Nephron (organoid): Measurements from ENCODE around the gene SH3RF3.

ENCODE experiments used
- H3K27ac Mint-ChIP-seq, 3 experiments: 2 replicates each; pipeline ENCODE4 v1.8.0; 2020; ENCODE audit warnings: mixed read lengths in 3 of 3, mild to moderate bottlenecking in 2 of 3, moderate library complexity in 1 of 3
- H3K27me3 Mint-ChIP-seq: 2 replicates; pipeline ENCODE4 v1.8.0; 2021; ENCODE audit warnings: low read depth, mild to moderate bottlenecking, moderate library complexity, mixed read lengths
- H3K36me3 Mint-ChIP-seq: 2 replicates; pipeline ENCODE4 v1.8.0; 2020; ENCODE audit warnings: low read depth, mixed read lengths
- H3K4me1 Mint-ChIP-seq: 2 replicates; pipeline ENCODE4 v1.8.0; 2020; ENCODE audit warnings: mixed read lengths
- H3K4me3 Mint-ChIP-seq, 3 experiments: 2 replicates each; pipeline ENCODE4 v1.8.0; 2020; ENCODE audit warnings: mild to moderate bottlenecking in 3 of 3, mixed read lengths in 3 of 3, moderate library complexity in 2 of 3
- H3K9me3 Mint-ChIP-seq: 2 replicates; pipeline ENCODE4 v1.8.0; 2020; ENCODE audit warnings: mixed read lengths
- TF ChIP-seq, protein P1 (sequence below), 3 experiments: fragments of 200-600 bp; sonication (generic); IDR thresholded peaks; one replicate each; pipeline ENCODE4 v1.5.0; 2021; ENCODE audit warnings: antibody characterized with exemption in 3 of 3; ENCODE audit not compliant: unreplicated experiment in 3 of 3

SH3RF3 gene

DNA sequence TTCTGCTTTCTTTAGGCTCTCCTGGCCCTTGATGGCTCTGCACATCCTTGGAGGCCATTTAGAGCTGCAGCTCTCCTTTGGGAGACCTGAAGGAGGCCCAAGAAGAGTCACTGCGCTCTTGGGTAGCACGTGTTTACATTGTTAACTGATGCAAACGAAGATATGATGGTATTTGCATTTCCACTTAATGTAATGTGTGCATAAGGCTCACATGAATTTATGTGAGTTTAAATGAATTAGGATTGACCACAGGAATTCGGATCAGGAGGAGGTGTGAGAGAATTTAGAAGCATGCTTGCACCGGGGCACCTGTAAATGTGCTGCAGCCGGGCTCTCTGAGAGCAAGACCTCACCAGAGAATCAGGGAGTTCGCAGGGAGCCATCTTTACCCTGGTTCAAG lies 7.5 kb downstream of the SH3RF3 start:
- no peak overlapping the region for H3K4me3 Mint-ChIP-seq
- H3K27ac Mint-ChIP-seq = peak overlapping the region in 1 of 3 experiments; percentile 70
- TF ChIP-seq, protein P1, sequence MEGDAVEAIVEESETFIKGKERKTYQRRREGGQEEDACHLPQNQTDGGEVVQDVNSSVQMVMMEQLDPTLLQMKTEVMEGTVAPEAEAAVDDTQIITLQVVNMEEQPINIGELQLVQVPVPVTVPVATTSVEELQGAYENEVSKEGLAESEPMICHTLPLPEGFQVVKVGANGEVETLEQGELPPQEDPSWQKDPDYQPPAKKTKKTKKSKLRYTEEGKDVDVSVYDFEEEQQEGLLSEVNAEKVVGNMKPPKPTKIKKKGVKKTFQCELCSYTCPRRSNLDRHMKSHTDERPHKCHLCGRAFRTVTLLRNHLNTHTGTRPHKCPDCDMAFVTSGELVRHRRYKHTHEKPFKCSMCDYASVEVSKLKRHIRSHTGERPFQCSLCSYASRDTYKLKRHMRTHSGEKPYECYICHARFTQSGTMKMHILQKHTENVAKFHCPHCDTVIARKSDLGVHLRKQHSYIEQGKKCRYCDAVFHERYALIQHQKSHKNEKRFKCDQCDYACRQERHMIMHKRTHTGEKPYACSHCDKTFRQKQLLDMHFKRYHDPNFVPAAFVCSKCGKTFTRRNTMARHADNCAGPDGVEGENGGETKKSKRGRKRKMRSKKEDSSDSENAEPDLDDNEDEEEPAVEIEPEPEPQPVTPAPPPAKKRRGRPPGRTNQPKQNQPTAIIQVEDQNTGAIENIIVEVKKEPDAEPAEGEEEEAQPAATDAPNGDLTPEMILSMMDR (IDR thresholded peaks at IDR 0.05; ENCODE audit: unreplicated experiment in 3 of 3) = no peak
- H3K4me1 Mint-ChIP-seq = peaks cover 30% of the 10 kb centered on the region
- peaks cover 49% of the 10 kb centered on the region for H3K27me3 Mint-ChIP-seq
- H3K36me3 Mint-ChIP-seq = no peaks in the 10 kb centered on the region
- H3K9me3 Mint-ChIP-seq = no peaks in the 10 kb centered on the region

DNA sequence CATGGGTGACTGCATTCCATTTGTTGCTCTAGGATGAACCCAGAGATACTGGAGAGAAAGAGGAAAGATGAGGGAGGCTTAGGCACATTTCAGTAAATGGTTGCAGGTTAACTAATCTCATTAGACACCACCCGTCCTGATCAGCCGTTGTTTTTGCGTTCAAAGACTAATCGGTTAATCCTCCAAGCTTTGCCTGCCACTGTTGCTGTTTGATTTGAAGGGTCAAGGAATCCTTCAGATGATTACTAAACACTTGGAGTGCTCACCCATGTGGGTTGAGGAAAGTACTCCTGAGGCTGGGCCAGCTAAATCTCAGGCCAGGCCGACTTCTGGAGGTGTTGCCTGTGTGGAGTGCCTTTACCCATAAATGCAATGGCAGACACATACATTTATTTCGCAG lies 8.6 kb downstream of the SH3RF3 start:
- TF ChIP-seq, protein P1 (IDR thresholded peaks at IDR 0.05; ENCODE audit: unreplicated experiment in 3 of 3) = no peak
- peaks cover 44% of the 10 kb centered on the region for H3K27me3 Mint-ChIP-seq

DNA sequence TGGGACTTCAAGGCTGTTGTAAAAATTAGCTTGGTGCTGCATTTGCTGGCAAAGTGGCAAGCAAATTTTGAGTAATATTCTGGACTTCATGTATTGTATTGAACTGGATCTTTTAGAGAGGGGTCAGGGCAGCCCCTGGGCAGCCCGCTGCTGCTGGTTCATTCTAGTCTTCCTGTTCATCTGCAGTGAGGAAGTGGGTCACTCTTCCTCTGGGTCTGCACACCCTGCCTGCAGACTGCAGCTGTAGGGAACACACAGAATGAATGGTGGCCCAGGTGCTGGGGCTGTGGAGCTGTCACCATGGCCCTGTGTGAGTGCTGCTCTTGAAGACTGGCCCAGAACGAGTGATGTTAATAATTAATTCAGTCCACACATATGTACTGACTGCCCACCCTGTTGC lies 9.4 kb downstream of the SH3RF3 start:
- Mint-ChIP-seq H3K36me3 (no peaks in the 10 kb centered on the region), H3K4me1 (peaks cover 30% of the 10 kb centered on the region)

More for the DNA sequence above, 8.6 kb downstream of the SH3RF3 start:
- no peaks in the 10 kb centered on the region for H3K9me3 Mint-ChIP-seq
- H3K27ac Mint-ChIP-seq = no peak overlapping the region
- H3K4me3 Mint-ChIP-seq = no peak overlapping the region
- H3K36me3 Mint-ChIP-seq = no peaks in the 10 kb centered on the region
- peaks cover 30% of the 10 kb centered on the region for H3K4me1 Mint-ChIP-seq

DNA sequence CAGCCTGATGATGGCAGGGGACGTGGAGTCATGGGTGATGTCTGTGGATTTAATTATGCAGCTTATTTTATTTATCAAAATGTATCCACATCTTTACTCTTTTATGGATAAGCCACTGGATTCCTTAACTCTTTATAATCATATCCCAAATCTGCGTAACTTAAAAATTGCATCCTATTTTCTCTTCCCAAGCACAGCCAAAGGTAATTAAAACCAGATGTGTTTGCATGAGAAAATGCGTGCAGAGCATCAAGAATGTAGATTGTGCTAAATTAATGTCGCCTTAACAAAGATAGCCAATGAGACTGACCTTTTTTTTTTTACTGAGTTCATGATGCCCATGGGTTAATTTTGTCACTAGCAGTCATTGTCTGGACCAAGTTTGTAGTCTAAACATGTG lies 10.0 kb downstream of the SH3RF3 start:
- Mint-ChIP-seq H3K9me3 (no peaks in the 10 kb centered on the region), H3K27ac (no peak overlapping the region), H3K36me3 (no peaks in the 10 kb centered on the region), H3K4me1 (peaks cover 30% of the 10 kb centered on the region), H3K27me3 (peaks cover 31% of the 10 kb centered on the region), H3K4me3 (no peak overlapping the region)
- TF ChIP-seq, protein P1 (IDR thresholded peaks at IDR 0.05; ENCODE audit: unreplicated experiment in 3 of 3) = no peak

More for the DNA sequence above, 9.4 kb downstream of the SH3RF3 start:
- Mint-ChIP-seq H3K27ac (no peak overlapping the region), H3K9me3 (no peaks in the 10 kb centered on the region), H3K27me3 (peaks cover 37% of the 10 kb centered on the region), H3K4me3 (no peak overlapping the region)
- TF ChIP-seq, protein P1 (IDR thresholded peaks at IDR 0.05; ENCODE audit: unreplicated experiment in 3 of 3) = no peak

DNA sequence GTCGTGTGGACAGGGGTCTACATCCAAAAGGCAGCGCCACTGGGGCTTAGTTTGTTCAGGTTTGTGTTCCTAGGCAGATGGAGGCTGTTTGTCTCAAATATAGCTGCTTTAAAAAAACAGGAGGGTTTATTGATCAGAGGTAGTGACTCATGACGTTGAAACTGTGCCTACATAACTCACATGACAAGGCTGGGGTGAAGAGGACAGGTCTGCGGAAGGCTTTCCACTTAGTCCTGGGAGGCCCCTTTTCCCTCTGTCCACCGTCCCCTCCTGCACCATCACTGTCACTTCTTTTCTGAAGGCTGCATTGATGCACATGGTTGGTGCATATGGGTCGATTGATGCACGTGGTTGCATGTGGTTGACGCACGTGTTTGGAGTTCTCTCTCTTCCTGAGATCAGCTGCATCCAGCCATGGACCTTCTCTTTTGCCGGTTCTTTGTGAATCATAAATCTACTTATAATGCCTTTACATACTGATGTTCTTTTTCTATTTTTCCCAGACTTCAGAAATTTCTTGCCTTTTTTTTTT lies 10.9 kb downstream of the SH3RF3 start:
- Mint-ChIP-seq H3K9me3 (no peaks in the 10 kb centered on the region), H3K27ac (no peak overlapping the region), H3K27me3 (peaks cover 28% of the 10 kb centered on the region), H3K4me3 (no peak overlapping the region), H3K36me3 (no peaks in the 10 kb centered on the region), H3K4me1 (peaks cover 29% of the 10 kb centered on the region)
- TF ChIP-seq, protein P1 (IDR thresholded peaks at IDR 0.05; ENCODE audit: unreplicated experiment in 3 of 3) = no peak

DNA sequence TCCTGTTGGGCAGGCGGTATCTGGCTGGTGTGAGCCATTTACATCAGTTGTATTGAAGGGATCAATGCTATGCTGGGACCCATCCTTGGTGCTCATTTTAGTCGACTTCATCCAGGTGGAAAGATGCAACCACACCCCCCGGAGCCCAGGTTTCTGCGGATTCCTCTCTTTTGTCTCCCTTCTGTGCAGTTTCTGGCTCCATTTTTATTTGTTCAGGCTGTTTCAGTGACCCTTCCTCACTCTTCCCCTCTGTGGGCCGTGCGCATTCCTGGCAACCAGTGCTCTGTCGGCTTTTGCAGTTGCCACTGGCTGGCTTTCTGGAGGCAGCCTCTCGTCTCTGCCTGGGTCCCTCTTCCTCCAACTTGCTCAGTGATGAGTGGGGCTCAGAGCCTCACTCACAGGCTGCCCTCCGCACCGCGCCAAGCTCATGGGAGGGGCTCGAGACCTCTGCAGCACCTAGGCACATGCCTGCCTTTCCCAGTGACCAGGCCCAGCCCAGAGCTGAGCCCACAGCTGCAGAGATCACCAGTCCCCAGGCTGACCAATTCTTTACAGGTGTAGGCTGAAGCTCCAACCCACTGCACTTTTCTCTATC lies 12.1 kb downstream of the SH3RF3 start:
- TF ChIP-seq, protein P1 (IDR thresholded peaks at IDR 0.05; ENCODE audit: unreplicated experiment in 3 of 3) = no peak
- peaks cover 18% of the 10 kb centered on the region for H3K4me1 Mint-ChIP-seq
- peaks cover 22% of the 10 kb centered on the region for H3K27me3 Mint-ChIP-seq
- no peak overlapping the region for H3K27ac Mint-ChIP-seq
- no peaks in the 10 kb centered on the region for H3K36me3 Mint-ChIP-seq
- no peak overlapping the region for H3K4me3 Mint-ChIP-seq
- H3K9me3 Mint-ChIP-seq = no peaks in the 10 kb centered on the region
